Esophagus squamous epithelium (tissue), 4 donors: ENCODE results near the gene ATP8A2.

Source experiments
- POLR2A ChIP-seq, 4 donors: fragments of 450-650 bp; IDR thresholded peaks; one replicate each; pipeline ENCODE4 v1.6.1; 2017; ENCODE audit warnings: antibody characterized with exemption in 4 of 4, mild to moderate bottlenecking in 4 of 4, moderate library complexity in 3 of 4
- TF ChIP-seq, protein P1 (sequence below), 6 experiments: fragments of 450-650 bp in 4 of 6; fragments of 200-600 bp in 2 of 6; sonication (generic) in 2 of 6; IDR thresholded peaks; one replicate each; pipeline ENCODE4 v1.5.1; 2016 to 2019; ENCODE audit warnings: antibody characterized with exemption in 6 of 6, mild to moderate bottlenecking in 4 of 6, moderate library complexity in 4 of 6

GRCh38 chr13:25686831-25687470, 315.2 kb downstream of the ATP8A2 start:
- TF ChIP-seq POLR2A (IDR thresholded peaks at IDR 0.05), result no peak
- TF ChIP-seq, protein P1, sequence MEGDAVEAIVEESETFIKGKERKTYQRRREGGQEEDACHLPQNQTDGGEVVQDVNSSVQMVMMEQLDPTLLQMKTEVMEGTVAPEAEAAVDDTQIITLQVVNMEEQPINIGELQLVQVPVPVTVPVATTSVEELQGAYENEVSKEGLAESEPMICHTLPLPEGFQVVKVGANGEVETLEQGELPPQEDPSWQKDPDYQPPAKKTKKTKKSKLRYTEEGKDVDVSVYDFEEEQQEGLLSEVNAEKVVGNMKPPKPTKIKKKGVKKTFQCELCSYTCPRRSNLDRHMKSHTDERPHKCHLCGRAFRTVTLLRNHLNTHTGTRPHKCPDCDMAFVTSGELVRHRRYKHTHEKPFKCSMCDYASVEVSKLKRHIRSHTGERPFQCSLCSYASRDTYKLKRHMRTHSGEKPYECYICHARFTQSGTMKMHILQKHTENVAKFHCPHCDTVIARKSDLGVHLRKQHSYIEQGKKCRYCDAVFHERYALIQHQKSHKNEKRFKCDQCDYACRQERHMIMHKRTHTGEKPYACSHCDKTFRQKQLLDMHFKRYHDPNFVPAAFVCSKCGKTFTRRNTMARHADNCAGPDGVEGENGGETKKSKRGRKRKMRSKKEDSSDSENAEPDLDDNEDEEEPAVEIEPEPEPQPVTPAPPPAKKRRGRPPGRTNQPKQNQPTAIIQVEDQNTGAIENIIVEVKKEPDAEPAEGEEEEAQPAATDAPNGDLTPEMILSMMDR (IDR thresholded peaks at IDR 0.05), result no peak
